Measurements from ENCODE around the gene SERPINB6. TPM values are rescaled to one million over a fixed set of nuclear protein-coding genes. Genes with fewer than 3 reads are reported as not detected.

The SERPINB6 gene
- total and polyA plus RNA-seq, 9 of the 15 experiments (the other 6 are each of a cell fraction or from before 2014, with no cell fraction given) = 86.6 to 211 (median 143) TPM

- TF ChIP-seq GTF2F1 (IDR thresholded peaks at IDR 0.05; ENCODE audit: low read depth, low read length) (0 out of 2 replicates have a peak, but pooled peaks have one; percentile 27), SIX5 (IDR thresholded peaks at IDR 0.05; ENCODE audit: borderline replicate concordance in 1 of 2, insufficient read depth in 1 of 2, low read depth in 1 of 2, low read length in 2 of 2) (no peak), ZBTB5 (IDR thresholded peaks at IDR 0.05) (no peak), TCFL5 (CRISPR knock-in tag; conservative IDR thresholded peaks at IDR 0.05) (0 out of 2 replicates have a peak, but pooled peaks have one; percentile 45), THRB (CRISPR knock-in tag; conservative IDR thresholded peaks at IDR 0.05) (no peak), ZBTB11 (CRISPR knock-in tag; IDR thresholded peaks at IDR 0.05) (peak in 2 of 3 experiments; percentile 3 to 36; a peak in 1 of 6 replicates), BRF2 (IDR thresholded peaks at IDR 0.05; ENCODE audit: borderline replicate concordance, insufficient read depth, insufficient read length) (no peak), FUS (optimal IDR thresholded peaks at IDR 0.05; ENCODE audit: low read depth, low read length) (no peak), ATF2 (CRISPR knock-in tag; IDR thresholded peaks at IDR 0.05) (no peak), ZNF449 (CRISPR knock-in tag; IDR thresholded peaks at IDR 0.05) (0 out of 2 replicates have a peak, but pooled peaks have one; percentile 51), ZBTB43 (CRISPR knock-in tag; IDR thresholded peaks at IDR 0.05) (no peak)
Measured at GRCh38 chr6:2988426-2989331, 17.3 kb upstream of the SERPINB6 start (continued).

Measured in K562 (cell line).